ENCODE results near the gene IER5. TPM values are rescaled to one million over a fixed set of nuclear protein-coding genes. Genes with fewer than 3 reads are reported as not detected.

Gene IER5
- total and polyA plus RNA-seq, 9 of the 15 experiments (the other 6 are each of a cell fraction or from before 2014, with no cell fraction given), result 2.4 to 32.1 (median 12.0) TPM

- TF ChIP-seq TAF7 (tag; IDR thresholded peaks at IDR 0.05) (0 out of 2 replicates have a peak, but pooled peaks have one; percentile 2), SMARCE1 (IDR thresholded peaks at IDR 0.05) (no peak), ZNF134 (CRISPR knock-in tag; conservative IDR thresholded peaks at IDR 0.05) (no peak), MTA1 (IDR thresholded peaks at IDR 0.05; ENCODE audit: borderline replicate concordance) (peak; percentile 44; the same call in 1 of the 2 replicates), TFAM (CRISPR knock-in tag; conservative IDR thresholded peaks at IDR 0.05) (no peak), DPF2 (IDR thresholded peaks at IDR 0.05) (no peak), KDM1A (IDR thresholded peaks at IDR 0.05) (no peak; a peak in 1 of 4 replicates), CEBPG (CRISPR knock-in tag; IDR thresholded peaks at IDR 0.05) (no peak), CEBPG (tag; conservative IDR thresholded peaks at IDR 0.05 in 1 of 2, IDR thresholded peaks at IDR 0.05 in 1 of 2) (no peak), TEAD2 (tag; IDR thresholded peaks at IDR 0.05) (no peak), CHD2 (IDR thresholded peaks at IDR 0.05; ENCODE audit: low read depth, low read length) (no peak), THRB (CRISPR knock-in tag; conservative IDR thresholded peaks at IDR 0.05) (peak; percentile 66; the same call in 1 of the 2 replicates), KLF16 (IDR thresholded peaks at IDR 0.05) (no peak), HNRNPUL1 (IDR thresholded peaks at IDR 0.05; ENCODE audit: low read length) (no peak), MECOM (CRISPR knock-in tag; IDR thresholded peaks at IDR 0.05) (no peak), PBX2 (CRISPR knock-in tag; IDR thresholded peaks at IDR 0.05; ENCODE audit: low read depth) (no peak), PBX2 (tag; conservative IDR thresholded peaks at IDR 0.05; ENCODE audit: low read depth) (no peak), RBBP5 (IDR thresholded peaks at IDR 0.05; ENCODE audit: borderline replicate concordance, insufficient read depth, low read length, poor library complexity, severe bottlenecking) (no peak), KDM5B (IDR thresholded peaks at IDR 0.05; ENCODE audit: insufficient replicate concordance, low read depth, low read length) (no peak), DNMT1 (IDR thresholded peaks at IDR 0.05) (0 out of 2 replicates have a peak, but pooled peaks have one; percentile 40), RBM39 (optimal IDR thresholded peaks at IDR 0.05; ENCODE audit: low read depth, low read length) (no peak), C11orf30 (IDR thresholded peaks at IDR 0.05; ENCODE audit: low read depth) (no peak), PHF8 (IDR thresholded peaks at IDR 0.05; ENCODE audit: borderline replicate concordance, low read length) (no peak), E4F1 (CRISPR knock-in tag; IDR thresholded peaks at IDR 0.05; ENCODE audit: borderline replicate concordance) (no peak), PYGO2 (tag; IDR thresholded peaks at IDR 0.05) (no peak), CGGBP1 (CRISPR knock-in tag; IDR thresholded peaks at IDR 0.05) (no peak)
Measured at GRCh38 chr1:181106022-181106312, 17.5 kb downstream of the IER5 start (continued).
